GM23338 (cell line): Measurements from ENCODE around the gene PLPPR2. TPM values are rescaled to one million over a fixed set of nuclear protein-coding genes. Genes with fewer than 3 reads are reported as not detected.
"Not testable (repeated sequence)": the region's sequence is repeated elsewhere in the genome, so short reads cannot be mapped to it uniquely, and the experiment has no call there.

Source experiments
- ATAC-seq: fragments of 200-7000 bp; cut with Tn5 transposase; 3 replicates; pipeline ENCODE4 v1.9.1; 2020
- DNase-seq: peaks from one replicate; pipeline ENCODE4 v3.0.0-alpha.2; 2015; ENCODE audit warnings: low spot score
- H2AFZ ChIP-seq: fragments of 200-600 bp; sonication (generic); 2 replicates; pipeline ENCODE4 v1.8.0; 2016; ENCODE audit warnings: antibody characterized with exemption, mild to moderate bottlenecking, moderate library complexity
- H3F3A ChIP-seq: fragments of 200-600 bp; sonication (generic); replicated peaks from 2 replicates; pipeline ENCODE4 v1.8.0; 2017; ENCODE audit warnings: antibody characterized with exemption, mixed run types, low read depth
- H3K27ac ChIP-seq: fragments of 200-600 bp; sonication (generic); 2 replicates; pipeline ENCODE4 v1.6.1; 2016; ENCODE audit warnings: low read depth
- H3K27me3 ChIP-seq: fragments of 200-600 bp; sonication (generic); 2 replicates; pipeline ENCODE4 v1.8.0; 2016; ENCODE audit warnings: mild to moderate bottlenecking, mixed run types, moderate library complexity; ENCODE audit not compliant: insufficient read depth
- H3K36me3 ChIP-seq: fragments of 200-600 bp; sonication (generic); 2 replicates; pipeline ENCODE4 v1.8.0; 2016; ENCODE audit warnings: mild to moderate bottlenecking; ENCODE audit not compliant: insufficient read depth
- H3K4me1 ChIP-seq: fragments of 200-600 bp; sonication (generic); 2 replicates; pipeline ENCODE4 v1.8.0; 2016; ENCODE audit warnings: mild to moderate bottlenecking, moderate library complexity; ENCODE audit not compliant: insufficient read depth
- H3K4me2 ChIP-seq: fragments of 200-600 bp; sonication (generic); 2 replicates; pipeline ENCODE4 v1.7.1; 2017; ENCODE audit warnings: mixed run types
- H3K4me3 ChIP-seq: fragments of 200-600 bp; sonication (generic); 2 replicates; pipeline ENCODE4 v1.6.1; 2016; ENCODE audit warnings: mixed run types
- H3K79me2 ChIP-seq: fragments of 200-600 bp; sonication (generic); replicated peaks from 2 replicates; pipeline ENCODE4 v1.8.0; 2017; ENCODE audit warnings: mild to moderate bottlenecking; ENCODE audit not compliant: insufficient read depth
- H3K9me2 ChIP-seq: fragments of 200-600 bp; sonication (generic); 2 replicates; pipeline ENCODE4 v1.8.0; 2017; ENCODE audit not compliant: insufficient read depth
- H4K20me1 ChIP-seq: fragments of 200-600 bp; sonication (generic); replicated peaks from 2 replicates; pipeline ENCODE4 v1.8.0; 2017; ENCODE audit warnings: mild to moderate bottlenecking; ENCODE audit not compliant: insufficient read depth
- H3K27ac Mint-ChIP-seq: 2 replicates; pipeline ENCODE4 v1.8.0; 2020; ENCODE audit warnings: inconsistent platforms, mild to moderate bottlenecking, moderate library complexity, mixed read lengths
- H3K27me3 Mint-ChIP-seq: 3 replicates; pipeline ENCODE4 v1.8.0; 2022; ENCODE audit warnings: low read depth, mild to moderate bottlenecking, moderate library complexity, mixed read lengths, inconsistent platforms; ENCODE audit not compliant: insufficient read depth, poor library complexity
- H3K36me3 Mint-ChIP-seq: 3 replicates; pipeline ENCODE4 v1.8.0; 2021; ENCODE audit warnings: low read depth, mild to moderate bottlenecking, inconsistent platforms, moderate library complexity, mixed read lengths
- H3K4me1 Mint-ChIP-seq: 3 replicates; pipeline ENCODE4 v1.8.0; 2020; ENCODE audit warnings: mild to moderate bottlenecking, inconsistent platforms, mixed read lengths
- H3K4me3 Mint-ChIP-seq: 3 replicates; pipeline ENCODE4 v1.8.0; 2021; ENCODE audit warnings: moderate library complexity, mild to moderate bottlenecking, inconsistent platforms, mixed read lengths
- H3K9me3 Mint-ChIP-seq: 3 replicates; pipeline ENCODE4 v1.8.0; 2020; ENCODE audit warnings: moderate library complexity, mild to moderate bottlenecking, inconsistent platforms, mixed read lengths
- ETS1 ChIP-seq: IDR thresholded peaks from 2 replicates; pipeline ENCODE4 v1.6.1; 2016; ENCODE audit warnings: antibody characterized with exemption
- JUNB ChIP-seq: IDR thresholded peaks from one replicate; pipeline ENCODE4 v1.6.1; 2016; ENCODE audit warnings: antibody characterized with exemption; ENCODE audit not compliant: unreplicated experiment
- POLR2AphosphoS5 ChIP-seq: IDR thresholded peaks from 2 replicates; pipeline ENCODE4 v1.6.1; 2016; ENCODE audit warnings: antibody characterized with exemption, low read depth
- STAT1 ChIP-seq: IDR thresholded peaks from one replicate; pipeline ENCODE4 v1.6.1; 2016; ENCODE audit warnings: antibody characterized with exemption; ENCODE audit not compliant: unreplicated experiment
- ZNF331 ChIP-seq: fragments of 250-450 bp; sonication (Bioruptor Pico); IDR thresholded peaks from 2 replicates; pipeline ENCODE4 v1.5.0; 2020; ENCODE audit warnings: low read depth, mild to moderate bottlenecking, moderate library complexity
- polyA plus RNA-seq: library from polyadenylated mRNA; unstranded; fragments of >200 nt; fragmentation: Nextera tagmentation; extraction: Ambion mirVana; gene quantifications from 2 replicates; pipeline ENCODE4 v1.2.1, GENCODE V29; 2016
- total RNA-seq: library from RNA; depleted of rRNA; stranded (reverse); fragments of >200 nt; shearing (Covaris generic); gene quantifications from 2 replicates; pipeline ENCODE4 v1.2.3, GENCODE V29; 2014
- TF ChIP-seq, protein P1 (sequence below): fragments of 250-450 bp; sonication (Bioruptor Pico); IDR thresholded peaks from 2 replicates; pipeline ENCODE4 v1.5.0; 2020; ENCODE audit warnings: mild to moderate bottlenecking, moderate library complexity
- TF ChIP-seq, protein P2 (sequence below): IDR thresholded peaks from one replicate; pipeline ENCODE4 v1.6.1; 2018; ENCODE audit warnings: antibody characterized with exemption; ENCODE audit not compliant: unreplicated experiment

Gene PLPPR2
- total and polyA plus RNA-seq, 2 experiments from 2014 or later, result 9.0 to 12.0 TPM

- TF ChIP-seq, protein P1, sequence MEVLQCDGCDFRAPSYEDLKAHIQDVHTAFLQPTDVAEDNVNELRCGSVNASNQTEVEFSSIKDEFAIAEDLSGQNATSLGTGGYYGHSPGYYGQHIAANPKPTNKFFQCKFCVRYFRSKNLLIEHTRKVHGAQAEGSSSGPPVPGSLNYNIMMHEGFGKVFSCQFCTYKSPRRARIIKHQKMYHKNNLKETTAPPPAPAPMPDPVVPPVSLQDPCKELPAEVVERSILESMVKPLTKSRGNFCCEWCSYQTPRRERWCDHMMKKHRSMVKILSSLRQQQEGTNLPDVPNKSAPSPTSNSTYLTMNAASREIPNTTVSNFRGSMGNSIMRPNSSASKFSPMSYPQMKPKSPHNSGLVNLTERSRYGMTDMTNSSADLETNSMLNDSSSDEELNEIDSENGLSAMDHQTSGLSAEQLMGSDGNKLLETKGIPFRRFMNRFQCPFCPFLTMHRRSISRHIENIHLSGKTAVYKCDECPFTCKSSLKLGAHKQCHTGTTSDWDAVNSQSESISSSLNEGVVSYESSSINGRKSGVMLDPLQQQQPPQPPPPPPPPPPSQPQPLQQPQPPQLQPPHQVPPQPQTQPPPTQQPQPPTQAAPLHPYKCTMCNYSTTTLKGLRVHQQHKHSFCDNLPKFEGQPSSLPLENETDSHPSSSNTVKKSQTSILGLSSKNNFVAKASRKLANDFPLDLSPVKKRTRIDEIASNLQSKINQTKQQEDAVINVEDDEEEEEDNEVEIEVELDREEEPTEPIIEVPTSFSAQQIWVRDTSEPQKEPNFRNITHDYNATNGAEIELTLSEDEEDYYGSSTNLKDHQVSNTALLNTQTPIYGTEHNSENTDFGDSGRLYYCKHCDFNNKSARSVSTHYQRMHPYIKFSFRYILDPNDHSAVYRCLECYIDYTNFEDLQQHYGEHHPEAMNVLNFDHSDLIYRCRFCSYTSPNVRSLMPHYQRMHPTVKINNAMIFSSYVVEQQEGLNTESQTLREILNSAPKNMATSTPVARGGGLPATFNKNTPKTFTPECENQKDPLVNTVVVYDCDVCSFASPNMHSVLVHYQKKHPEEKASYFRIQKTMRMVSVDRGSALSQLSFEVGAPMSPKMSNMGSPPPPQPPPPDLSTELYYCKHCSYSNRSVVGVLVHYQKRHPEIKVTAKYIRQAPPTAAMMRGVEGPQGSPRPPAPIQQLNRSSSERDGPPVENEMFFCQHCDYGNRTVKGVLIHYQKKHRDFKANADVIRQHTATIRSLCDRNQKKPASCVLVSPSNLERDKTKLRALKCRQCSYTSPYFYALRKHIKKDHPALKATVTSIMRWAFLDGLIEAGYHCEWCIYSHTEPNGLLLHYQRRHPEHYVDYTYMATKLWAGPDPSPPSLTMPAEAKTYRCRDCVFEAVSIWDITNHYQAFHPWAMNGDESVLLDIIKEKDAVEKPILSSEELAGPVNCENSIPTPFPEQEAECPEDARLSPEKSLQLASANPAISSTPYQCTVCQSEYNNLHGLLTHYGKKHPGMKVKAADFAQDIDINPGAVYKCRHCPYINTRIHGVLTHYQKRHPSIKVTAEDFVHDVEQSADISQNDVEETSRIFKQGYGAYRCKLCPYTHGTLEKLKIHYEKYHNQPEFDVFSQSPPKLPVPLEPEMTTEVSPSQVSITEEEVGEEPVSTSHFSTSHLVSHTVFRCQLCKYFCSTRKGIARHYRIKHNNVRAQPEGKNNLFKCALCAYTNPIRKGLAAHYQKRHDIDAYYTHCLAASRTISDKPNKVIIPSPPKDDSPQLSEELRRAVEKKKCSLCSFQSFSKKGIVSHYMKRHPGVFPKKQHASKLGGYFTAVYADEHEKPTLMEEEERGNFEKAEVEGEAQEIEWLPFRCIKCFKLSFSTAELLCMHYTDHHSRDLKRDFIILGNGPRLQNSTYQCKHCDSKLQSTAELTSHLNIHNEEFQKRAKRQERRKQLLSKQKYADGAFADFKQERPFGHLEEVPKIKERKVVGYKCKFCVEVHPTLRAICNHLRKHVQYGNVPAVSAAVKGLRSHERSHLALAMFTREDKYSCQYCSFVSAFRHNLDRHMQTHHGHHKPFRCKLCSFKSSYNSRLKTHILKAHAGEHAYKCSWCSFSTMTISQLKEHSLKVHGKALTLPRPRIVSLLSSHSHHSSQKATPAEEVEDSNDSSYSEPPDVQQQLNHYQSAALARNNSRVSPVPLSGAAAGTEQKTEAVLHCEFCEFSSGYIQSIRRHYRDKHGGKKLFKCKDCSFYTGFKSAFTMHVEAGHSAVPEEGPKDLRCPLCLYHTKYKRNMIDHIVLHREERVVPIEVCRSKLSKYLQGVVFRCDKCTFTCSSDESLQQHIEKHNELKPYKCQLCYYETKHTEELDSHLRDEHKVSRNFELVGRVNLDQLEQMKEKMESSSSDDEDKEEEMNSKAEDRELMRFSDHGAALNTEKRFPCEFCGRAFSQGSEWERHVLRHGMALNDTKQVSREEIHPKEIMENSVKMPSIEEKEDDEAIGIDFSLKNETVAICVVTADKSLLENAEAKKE (CRISPR knock-in tag), result no peak
- TF ChIP-seq STAT1 (no peak), ZNF331 (CRISPR knock-in tag) (no peak), ETS1 (no peak), JUNB (no peak)
Observed at GRCh38 chr19:11347546-11348039, 7.6 kb upstream of the PLPPR2 start (continued).

- H3K9me3 Mint-ChIP-seq, result peaks cover 8% of the 10 kb centered on the region; the same call in 1 of the 3 replicates
- H3K9me2 ChIP-seq, result no peaks in the 10 kb centered on the region
- H3K4me2 ChIP-seq, result no peak overlapping the region
- no peaks in the 10 kb centered on the region for H3K27me3 ChIP-seq
- H2AFZ ChIP-seq, result no peak overlapping the region
- no peaks in the 10 kb centered on the region for H4K20me1 ChIP-seq
- H3K27me3 Mint-ChIP-seq, result peaks cover 34% of the 10 kb centered on the region
- ATAC-seq, result no peak
- H3K79me2 ChIP-seq, result no peaks in the 10 kb centered on the region
- H3K27ac ChIP-seq, result no peak overlapping the region
- no peak for DNase-seq
- no peak overlapping the region for H3K27ac Mint-ChIP-seq
- peaks cover 21% of the 10 kb centered on the region for H3K4me1 Mint-ChIP-seq
- H3K4me1 ChIP-seq, result peaks cover 5% of the 10 kb centered on the region; the same call in 1 of the 2 replicates
- H3K4me3 ChIP-seq, result no peak overlapping the region
- H3K36me3 ChIP-seq, result no peaks in the 10 kb centered on the region
- no peaks in the 10 kb centered on the region; the same call in 1 of the 3 replicates for H3K36me3 Mint-ChIP-seq
- no peak overlapping the region for H3K4me3 Mint-ChIP-seq
- H3F3A ChIP-seq, result no peaks in the 10 kb centered on the region
- no peak for TF ChIP-seq POLR2AphosphoS5
- TF ChIP-seq ETS1, result no peak
- TF ChIP-seq, protein P2, sequence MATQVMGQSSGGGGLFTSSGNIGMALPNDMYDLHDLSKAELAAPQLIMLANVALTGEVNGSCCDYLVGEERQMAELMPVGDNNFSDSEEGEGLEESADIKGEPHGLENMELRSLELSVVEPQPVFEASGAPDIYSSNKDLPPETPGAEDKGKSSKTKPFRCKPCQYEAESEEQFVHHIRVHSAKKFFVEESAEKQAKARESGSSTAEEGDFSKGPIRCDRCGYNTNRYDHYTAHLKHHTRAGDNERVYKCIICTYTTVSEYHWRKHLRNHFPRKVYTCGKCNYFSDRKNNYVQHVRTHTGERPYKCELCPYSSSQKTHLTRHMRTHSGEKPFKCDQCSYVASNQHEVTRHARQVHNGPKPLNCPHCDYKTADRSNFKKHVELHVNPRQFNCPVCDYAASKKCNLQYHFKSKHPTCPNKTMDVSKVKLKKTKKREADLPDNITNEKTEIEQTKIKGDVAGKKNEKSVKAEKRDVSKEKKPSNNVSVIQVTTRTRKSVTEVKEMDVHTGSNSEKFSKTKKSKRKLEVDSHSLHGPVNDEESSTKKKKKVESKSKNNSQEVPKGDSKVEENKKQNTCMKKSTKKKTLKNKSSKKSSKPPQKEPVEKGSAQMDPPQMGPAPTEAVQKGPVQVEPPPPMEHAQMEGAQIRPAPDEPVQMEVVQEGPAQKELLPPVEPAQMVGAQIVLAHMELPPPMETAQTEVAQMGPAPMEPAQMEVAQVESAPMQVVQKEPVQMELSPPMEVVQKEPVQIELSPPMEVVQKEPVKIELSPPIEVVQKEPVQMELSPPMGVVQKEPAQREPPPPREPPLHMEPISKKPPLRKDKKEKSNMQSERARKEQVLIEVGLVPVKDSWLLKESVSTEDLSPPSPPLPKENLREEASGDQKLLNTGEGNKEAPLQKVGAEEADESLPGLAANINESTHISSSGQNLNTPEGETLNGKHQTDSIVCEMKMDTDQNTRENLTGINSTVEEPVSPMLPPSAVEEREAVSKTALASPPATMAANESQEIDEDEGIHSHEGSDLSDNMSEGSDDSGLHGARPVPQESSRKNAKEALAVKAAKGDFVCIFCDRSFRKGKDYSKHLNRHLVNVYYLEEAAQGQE, result peak; percentile 53
Observed at GRCh38 chr19:11349171-11349570, 6.1 kb upstream of the PLPPR2 start.

DNA sequence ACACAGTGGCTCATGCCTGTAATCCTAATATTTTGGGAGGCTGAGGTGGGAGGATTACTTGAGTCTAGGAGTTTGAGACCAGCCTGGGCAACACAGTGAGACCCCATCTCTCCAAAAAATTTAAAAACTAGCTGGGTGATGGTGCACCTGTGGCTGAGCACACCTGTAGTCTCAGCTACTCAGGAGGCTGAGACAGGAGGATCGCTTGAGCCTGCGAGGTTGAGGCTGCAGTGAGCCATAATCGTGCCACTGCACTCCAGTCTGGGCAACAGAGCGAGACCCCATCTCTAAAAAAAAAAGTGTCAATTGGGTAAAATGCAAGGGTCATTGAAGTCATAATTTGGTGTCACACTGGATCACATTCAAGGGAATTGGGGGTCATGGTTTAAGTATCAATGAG is 1.1 kb upstream of the PLPPR2 start:
- H3F3A ChIP-seq, DNase-seq, H3K4me1 ChIP-seq, H3K9me3 Mint-ChIP-seq, H4K20me1 ChIP-seq, H2AFZ ChIP-seq, H3K79me2 ChIP-seq, H3K36me3 Mint-ChIP-seq, H3K4me2 ChIP-seq, H3K36me3 ChIP-seq, H3K9me2 ChIP-seq, H3K27ac Mint-ChIP-seq, ATAC-seq, H3K27me3 ChIP-seq, H3K4me3 ChIP-seq, H3K27ac ChIP-seq: not testable (repeated sequence)
- peaks cover 14% of the 10 kb centered on the region for H3K4me1 Mint-ChIP-seq
- peak overlapping the region; percentile 16; the same call in 1 of the 3 replicates for H3K4me3 Mint-ChIP-seq
- peaks cover 31% of the 10 kb centered on the region for H3K27me3 Mint-ChIP-seq
